CD4-positive, alpha-beta T cell (primary cell): ENCODE measurements around the gene FEZF1. TPM values are rescaled to one million over a fixed set of nuclear protein-coding genes. Genes with fewer than 3 reads are reported as not detected.

Experiments used
- ATAC-seq: fragments of 200-7000 bp; cut with Tn5 transposase; one replicate; pipeline ENCODE4 v1.10.0; 2022; ENCODE audit warnings: mild to moderate bottlenecking; ENCODE audit not compliant: poor library complexity
- CTCF ChIA-PET: fragments of 350-600 bp; sonication (Branson Sonifier 250); formaldehyde crosslinking; loops from one replicate; lab custom pipeline; 2021; ENCODE audit warnings: antibody characterized with exemption, inconsistent platforms; lab: Charles Lee
- POLR2A ChIA-PET: fragments of 350-600 bp; sonication (Branson Sonifier 250); formaldehyde crosslinking; loops from one replicate; lab custom pipeline; 2021; ENCODE audit warnings: antibody characterized with exemption, inconsistent platforms; lab: Charles Lee
- DNase-seq, 14 experiments: peaks; one replicate each; pipeline ENCODE4 v3.0.0-alpha.2; 2013 to 2020; ENCODE audit warnings: mixed read lengths in 2 of 14
- H3K27ac ChIP-seq, 2 donors: one replicate each; pipeline versions ENCODE4 v1.5.1 to v1.7.0; 2013; ENCODE audit warnings: low read length in 2 of 2, low read depth in 1 of 2, mild to moderate bottlenecking in 1 of 2
- H3K27me3 ChIP-seq, 2 experiments: 1 replicate in 1 of 2; 2 replicates in 1 of 2; pipeline versions ENCODE4 v1.6.1 to v1.7.0; 2013; ENCODE audit warnings: low read length in 2 of 2, control low read depth in 1 of 2, mild to moderate bottlenecking in 1 of 2, moderate library complexity in 1 of 2; ENCODE audit not compliant: insufficient read depth in 2 of 2, control insufficient read depth in 1 of 2
- H3K36me3 ChIP-seq: one replicate; pipeline ENCODE4 v1.6.1; 2013; ENCODE audit warnings: low read length, control low read depth; ENCODE audit not compliant: insufficient read depth
- H3K4me1 ChIP-seq: one replicate; pipeline ENCODE4 v1.6.1; 2013; ENCODE audit warnings: low read length, control low read depth; ENCODE audit not compliant: insufficient read depth
- H3K4me3 ChIP-seq: one replicate; pipeline ENCODE4 v1.5.1; 2013; ENCODE audit warnings: mild to moderate bottlenecking, low read length, moderate library complexity
- H3K9me3 ChIP-seq, 2 experiments: 1 replicate in 1 of 2; 2 replicates in 1 of 2; pipeline versions ENCODE4 v1.6.1 to v1.7.0; 2013; ENCODE audit warnings: low read length in 2 of 2, mild to moderate bottlenecking in 2 of 2, control low read depth in 1 of 2, moderate library complexity in 1 of 2; ENCODE audit not compliant: control insufficient read depth in 1 of 2, insufficient read depth in 1 of 2
- H3K27ac Mint-ChIP-seq: one replicate; pipeline ENCODE4 v1.8.0; 2020; ENCODE audit warnings: mixed read lengths
- H3K27me3 Mint-ChIP-seq: one replicate; pipeline ENCODE4 v1.8.0; 2021; ENCODE audit warnings: mixed read lengths
- H3K36me3 Mint-ChIP-seq: one replicate; pipeline ENCODE4 v1.8.0; 2021; ENCODE audit warnings: low read depth, mixed read lengths
- H3K4me1 Mint-ChIP-seq: one replicate; pipeline ENCODE4 v1.8.0; 2021; ENCODE audit warnings: low read depth, mixed read lengths
- H3K4me3 Mint-ChIP-seq: one replicate; pipeline ENCODE4 v1.8.0; 2020; ENCODE audit warnings: mild to moderate bottlenecking, mixed read lengths
- H3K9me3 Mint-ChIP-seq: one replicate; pipeline ENCODE4 v1.8.0; 2020; ENCODE audit warnings: mixed read lengths
- intact Hi-C, 2 experiments: fragments of 100-400 bp; cut with DNase I in 1 of 2; cut with micrococcal nuclease in 1 of 2; formaldehyde crosslinking; loops; one replicate each; pipeline versions ENCODE4 v1.15.1 to v1.9.0; 2023 to 2025; cut with DNase I, micrococcal nuclease
- total RNA-seq, 174 experiments: library from RNA in 2 of 174; stranded (reverse) in 2 of 174; gene quantifications; one replicate each; pipeline ENCODE4 v1.2.3 and lab custom pipeline; 2021 to 2026
- TF ChIP-seq, protein P1 (sequence below): fragments of 200-600 bp; IDR thresholded peaks from one replicate; pipeline ENCODE4 v1.8.0; 2022; ENCODE audit warnings: antibody characterized with exemption, mild to moderate bottlenecking

The FEZF1 gene
- total RNA-seq, 2 experiments from 2014 or later = not detected

DNA sequence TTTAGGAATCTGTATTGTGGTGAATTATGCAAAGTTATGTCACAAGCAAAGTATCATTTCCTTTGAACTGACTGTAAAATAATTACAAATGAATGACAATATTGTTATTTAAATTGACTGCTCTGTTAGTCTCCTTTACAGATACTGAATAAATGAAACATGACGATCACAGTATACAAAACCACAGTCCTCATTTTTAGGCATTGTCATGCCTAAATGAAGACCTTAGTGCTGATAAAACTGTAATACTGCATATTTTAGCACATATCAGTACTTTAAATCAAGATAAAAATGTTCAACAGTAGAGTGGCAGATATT is 39.7 kb upstream of the FEZF1 start:
- H3K36me3 Mint-ChIP-seq = no peaks in the 10 kb centered on the region
- H3K27me3 Mint-ChIP-seq = peaks cover 4% of the 10 kb centered on the region
- ATAC-seq (no peak), DNase-seq (no peak)
- no peaks in the 10 kb centered on the region for H3K4me1 Mint-ChIP-seq
- Histone ChIP-seq H3K27me3 (no peaks in the 10 kb centered on the region), H3K4me1 (no peaks in the 10 kb centered on the region), H3K36me3 (no peaks in the 10 kb centered on the region), H3K9me3 (peaks cover 0 to 3% of the 10 kb centered on the region in 2 experiments), H3K27ac (no peak overlapping the region), H3K4me3 (no peak overlapping the region)
- H3K4me3 Mint-ChIP-seq = no peak overlapping the region
- POLR2A ChIA-PET = no interaction called here
- intact Hi-C loops = no loop called here
- H3K9me3 Mint-ChIP-seq = no peaks in the 10 kb centered on the region
- no peak overlapping the region for H3K27ac Mint-ChIP-seq
- TF ChIP-seq, protein P1, sequence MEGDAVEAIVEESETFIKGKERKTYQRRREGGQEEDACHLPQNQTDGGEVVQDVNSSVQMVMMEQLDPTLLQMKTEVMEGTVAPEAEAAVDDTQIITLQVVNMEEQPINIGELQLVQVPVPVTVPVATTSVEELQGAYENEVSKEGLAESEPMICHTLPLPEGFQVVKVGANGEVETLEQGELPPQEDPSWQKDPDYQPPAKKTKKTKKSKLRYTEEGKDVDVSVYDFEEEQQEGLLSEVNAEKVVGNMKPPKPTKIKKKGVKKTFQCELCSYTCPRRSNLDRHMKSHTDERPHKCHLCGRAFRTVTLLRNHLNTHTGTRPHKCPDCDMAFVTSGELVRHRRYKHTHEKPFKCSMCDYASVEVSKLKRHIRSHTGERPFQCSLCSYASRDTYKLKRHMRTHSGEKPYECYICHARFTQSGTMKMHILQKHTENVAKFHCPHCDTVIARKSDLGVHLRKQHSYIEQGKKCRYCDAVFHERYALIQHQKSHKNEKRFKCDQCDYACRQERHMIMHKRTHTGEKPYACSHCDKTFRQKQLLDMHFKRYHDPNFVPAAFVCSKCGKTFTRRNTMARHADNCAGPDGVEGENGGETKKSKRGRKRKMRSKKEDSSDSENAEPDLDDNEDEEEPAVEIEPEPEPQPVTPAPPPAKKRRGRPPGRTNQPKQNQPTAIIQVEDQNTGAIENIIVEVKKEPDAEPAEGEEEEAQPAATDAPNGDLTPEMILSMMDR = no peak
- CTCF ChIA-PET = interaction anchor here (0.9 kb wide), 1 partner anchor 10 kb away, joined by 3 read pairs; no protein-coding TSS in a partner anchor

DNA sequence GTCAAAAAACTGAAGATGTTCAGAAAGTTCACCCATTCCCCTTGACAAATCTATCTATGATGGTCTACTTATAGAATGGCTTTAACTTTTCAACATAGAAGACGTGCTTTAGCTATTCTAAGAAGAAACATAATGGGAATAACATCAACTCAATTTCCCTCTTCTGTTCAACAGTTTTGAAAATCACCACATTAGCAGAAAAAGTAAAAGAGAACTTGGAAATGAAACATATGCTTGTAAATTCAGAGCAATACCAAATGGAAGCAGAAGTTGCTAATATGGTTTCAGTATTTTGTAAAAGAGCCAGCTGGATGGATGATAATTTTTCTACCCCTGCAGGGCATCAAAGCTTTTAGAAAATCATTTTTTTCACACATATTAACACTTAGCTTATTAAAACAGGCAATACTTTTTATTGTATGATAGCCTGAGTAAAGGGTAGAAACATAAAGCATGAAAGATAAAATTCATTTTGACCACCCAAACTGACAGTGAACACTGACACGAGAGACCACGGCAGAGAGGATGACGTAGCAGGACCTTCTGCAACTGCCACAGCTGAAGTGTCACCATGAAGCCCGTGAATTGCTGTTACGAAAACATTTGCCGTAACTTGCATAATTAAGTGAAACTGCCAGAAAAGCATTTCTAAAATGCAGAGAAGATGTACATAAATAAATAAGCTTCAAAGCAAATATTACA is 39.2 kb upstream of the FEZF1 start:
- Histone ChIP-seq H3K36me3 (no peaks in the 10 kb centered on the region), H3K27me3 (no peaks in the 10 kb centered on the region), H3K27ac (no peak overlapping the region), H3K9me3 (peaks cover 0 to 3% of the 10 kb centered on the region in 2 experiments), H3K4me1 (no peaks in the 10 kb centered on the region), H3K4me3 (no peak overlapping the region)
- Mint-ChIP-seq H3K4me3 (no peak overlapping the region), H3K36me3 (no peaks in the 10 kb centered on the region), H3K27me3 (peaks cover 4% of the 10 kb centered on the region), H3K9me3 (peaks cover 1% of the 10 kb centered on the region), H3K4me1 (no peaks in the 10 kb centered on the region), H3K27ac (no peak overlapping the region)
- ChIA-PET POLR2A (no interaction called here), CTCF (interaction anchor here (0.9 kb wide), 1 partner anchor 10 kb away, joined by 3 read pairs; no protein-coding TSS in a partner anchor)
- TF ChIP-seq, protein P1 = no peak
- ATAC-seq = no peak
- intact Hi-C loops = no loop called here
- no peak for DNase-seq

DNA sequence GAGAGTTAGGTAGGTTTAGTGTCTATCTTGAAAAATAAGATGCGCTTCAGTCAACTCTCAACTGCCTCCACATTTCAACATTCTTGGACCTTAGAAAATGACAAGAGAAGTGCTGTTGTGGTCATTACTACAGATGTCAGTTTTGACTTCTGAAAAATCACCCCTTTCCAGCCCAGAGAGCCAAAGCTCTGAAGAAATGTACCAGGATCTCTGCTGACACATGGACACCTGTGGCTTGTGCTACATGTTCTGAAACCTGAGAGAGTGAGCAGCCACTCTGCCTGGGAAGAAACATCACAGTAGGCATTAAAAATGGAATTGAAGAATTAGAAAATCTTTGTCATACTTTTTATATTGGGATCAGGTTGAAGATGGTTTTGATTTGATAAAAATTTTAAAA is 35.9 kb upstream of the FEZF1 start:
- Histone ChIP-seq H3K4me1 (no peaks in the 10 kb centered on the region), H3K27me3 (no peaks in the 10 kb centered on the region), H3K27ac (no peak overlapping the region), H3K4me3 (no peak overlapping the region), H3K36me3 (no peaks in the 10 kb centered on the region), H3K9me3 (no peaks in the 10 kb centered on the region)
- Mint-ChIP-seq H3K36me3 (no peaks in the 10 kb centered on the region), H3K4me3 (no peak overlapping the region), H3K4me1 (no peaks in the 10 kb centered on the region), H3K9me3 (peaks cover 1% of the 10 kb centered on the region), H3K27ac (no peak overlapping the region), H3K27me3 (no peaks in the 10 kb centered on the region)
- TF ChIP-seq, protein P1 = no peak
- ATAC-seq = no peak
- DNase-seq = no peak
- ChIA-PET CTCF (no interaction called here), POLR2A (no interaction called here)
- intact Hi-C loops = no loop called here
